GM19328 (cell line): ENCODE results near the gene TNFAIP3.

ENCODE experiments used
- ATAC-seq: cut with Tn5 transposase; IDR thresholded peaks from one replicate; pipeline ENCODE4 v1.9.1; 2021; ENCODE audit warnings: mild to moderate bottlenecking, moderate library complexity; ENCODE audit not compliant: unreplicated experiment

TNFAIP3 gene

GRCh38 chr6:137896647-137897046, 29.6 kb downstream of the TNFAIP3 start:
- no peak for ATAC-seq

DNA sequence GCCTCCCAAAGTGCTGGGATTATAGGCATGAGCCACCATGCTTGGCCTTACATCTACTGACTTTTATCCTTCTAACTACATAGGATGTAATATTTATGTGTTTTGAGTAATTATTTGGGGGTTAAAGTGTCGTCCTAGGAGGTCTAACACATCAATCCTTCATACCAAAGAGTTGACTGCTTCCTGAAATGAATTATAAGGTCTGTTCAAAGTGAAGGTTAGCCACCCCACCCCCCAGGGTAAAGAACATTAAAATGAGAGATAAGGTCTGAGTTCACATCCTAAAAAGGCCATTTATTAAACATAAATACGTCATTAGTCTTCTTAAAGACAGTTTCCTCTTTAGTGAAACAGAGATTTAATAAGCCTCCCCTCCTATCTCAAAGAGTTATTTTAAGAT, 33.8 kb downstream of the TNFAIP3 start:
- no peak for ATAC-seq

DNA sequence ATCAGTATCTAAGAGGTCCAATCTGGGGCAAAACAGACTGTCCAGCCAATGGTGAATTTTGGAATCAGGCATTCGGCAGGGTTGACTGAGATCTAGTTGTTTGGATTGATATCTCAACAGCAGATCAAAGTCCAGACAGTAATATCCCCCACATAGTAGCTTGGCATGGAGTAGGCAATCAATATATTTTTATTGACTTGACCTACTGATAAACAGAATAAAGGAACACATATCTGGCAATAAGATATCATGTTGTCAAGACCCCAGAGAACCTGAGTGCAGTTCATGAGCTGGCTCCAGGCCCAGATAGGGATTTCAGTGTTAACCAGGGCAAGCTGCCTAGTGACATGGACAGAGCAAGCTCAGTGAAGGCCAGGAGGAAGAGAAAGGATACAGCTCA, 34.4 kb downstream of the TNFAIP3 start:
- no peak for ATAC-seq

- ATAC-seq, result no peak
These were observed 35.6 kb downstream of the TNFAIP3 start for GRCh38 chr6:137902699-137903098.

GRCh38 chr6:137903274-137903932, 36.3 kb downstream of the TNFAIP3 start:
- ATAC-seq, result no peak

GRCh38 chr6:137903933-137904821, 37.1 kb downstream of the TNFAIP3 start:
- ATAC-seq, result peak; percentile 61

GRCh38 chr6:137904822-137905617, 38.0 kb downstream of the TNFAIP3 start:
- peak; percentile 49 for ATAC-seq

DNA sequence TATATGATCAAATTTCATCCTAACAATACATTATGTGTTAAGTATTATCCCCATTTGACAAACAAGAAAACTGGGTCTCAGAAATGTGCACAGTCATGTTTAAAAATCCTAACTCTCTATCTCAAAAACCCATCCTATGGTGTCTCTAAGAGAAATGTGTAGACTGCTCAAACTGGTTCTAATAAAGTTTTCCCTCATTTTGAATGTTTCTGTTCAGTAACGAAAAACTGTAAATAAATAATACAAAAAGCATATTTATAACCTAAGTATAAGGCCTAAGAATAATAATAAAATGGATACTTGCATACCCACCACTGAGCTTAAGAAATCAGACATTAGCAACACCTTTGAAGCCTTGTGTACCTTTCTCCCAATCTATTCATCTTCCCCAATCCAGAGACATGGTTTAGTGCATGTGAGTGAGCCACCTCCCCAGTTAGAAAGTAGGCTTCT, 39.0 kb downstream of the TNFAIP3 start:
- ATAC-seq, result no peak

DNA sequence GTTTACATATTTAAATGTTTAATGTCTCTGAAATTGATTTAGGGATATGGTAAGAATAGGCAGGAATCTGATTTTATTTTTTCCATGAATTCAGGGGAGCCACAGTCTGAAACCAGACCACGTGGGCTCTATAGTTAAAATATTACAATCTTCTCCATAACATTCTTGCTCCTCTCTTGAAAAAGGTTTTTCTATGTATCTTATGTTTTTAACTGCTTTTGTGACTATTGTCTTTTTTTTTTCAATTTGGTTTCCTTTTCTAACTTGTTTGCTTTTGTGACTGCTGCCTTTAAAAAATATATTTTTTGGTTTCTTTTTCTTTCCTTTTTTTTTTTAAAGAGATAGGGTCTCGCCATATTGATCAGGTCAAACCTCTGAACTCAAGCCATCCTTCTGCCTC, 40.1 kb downstream of the TNFAIP3 start:
- ATAC-seq, result no peak

DNA sequence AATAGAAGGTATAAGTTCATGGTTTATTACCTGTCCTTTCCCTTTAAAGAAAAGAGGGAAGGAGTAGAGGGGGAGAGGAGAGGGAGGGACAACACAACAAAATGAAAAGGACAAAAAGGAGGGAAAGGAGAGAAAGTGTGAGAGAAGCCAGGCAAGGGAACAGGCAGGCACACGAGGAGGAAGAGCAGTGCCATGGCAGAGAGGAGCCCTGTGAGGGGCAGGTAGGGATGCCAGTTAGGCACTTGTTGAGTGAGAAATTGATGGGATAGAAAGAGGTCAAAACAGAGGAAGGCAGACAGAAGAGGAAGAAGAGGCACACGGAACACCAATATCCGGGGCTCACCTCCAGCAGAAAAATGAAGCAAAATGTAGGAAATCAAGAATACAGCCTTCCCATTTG, 42.5 kb downstream of the TNFAIP3 start:
- no peak for ATAC-seq

- no peak for ATAC-seq
These were observed 43.4 kb downstream of the TNFAIP3 start for GRCh38 chr6:137910424-137910834.

- ATAC-seq, result no peak
These were observed 43.9 kb downstream of the TNFAIP3 start for GRCh38 chr6:137910843-137911456.

DNA sequence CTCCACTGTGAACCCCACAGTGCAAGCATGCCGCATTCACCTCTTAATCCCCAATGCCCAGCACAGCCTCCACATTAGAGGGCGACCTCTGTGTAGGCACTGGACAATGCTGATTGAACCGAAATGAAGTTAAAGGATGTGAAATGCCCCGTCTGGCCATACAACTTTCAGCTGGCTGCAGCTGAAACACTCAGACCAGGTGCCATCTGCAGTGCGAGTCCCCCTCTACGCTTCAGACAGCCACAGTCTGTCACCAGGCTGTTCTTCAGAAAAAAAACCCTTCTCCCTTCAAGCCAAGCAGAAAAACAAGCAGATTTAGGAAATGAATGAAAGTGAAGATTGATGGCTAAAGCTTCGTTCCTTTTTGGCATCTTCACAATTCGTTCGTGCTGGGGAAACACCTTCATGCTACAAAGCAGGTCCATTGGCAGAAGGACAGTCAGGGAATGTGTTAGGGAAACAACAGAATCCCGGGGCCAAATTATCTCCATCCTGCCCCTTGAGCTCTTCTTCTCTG, 44.7 kb downstream of the TNFAIP3 start:
- ATAC-seq, result no peak

DNA sequence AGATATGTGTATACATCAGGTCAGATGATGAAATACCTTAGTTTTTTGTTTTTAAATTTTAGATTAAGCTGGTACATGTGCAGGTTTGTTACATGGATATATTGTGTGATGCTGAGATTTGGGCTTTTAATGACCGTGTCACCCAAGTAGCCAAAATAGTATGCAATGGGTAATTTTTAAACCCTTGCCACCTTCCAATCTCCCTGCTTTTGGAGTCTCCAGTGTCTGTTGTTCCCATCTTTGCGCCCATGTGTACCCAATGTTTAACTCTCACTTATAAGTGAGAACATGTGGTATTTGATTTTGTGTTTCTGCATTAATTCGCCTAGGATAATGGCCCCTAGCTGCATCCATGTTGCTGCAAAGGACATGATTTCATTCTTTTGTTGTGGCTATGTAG, 45.8 kb downstream of the TNFAIP3 start:
- no peak for ATAC-seq

DNA sequence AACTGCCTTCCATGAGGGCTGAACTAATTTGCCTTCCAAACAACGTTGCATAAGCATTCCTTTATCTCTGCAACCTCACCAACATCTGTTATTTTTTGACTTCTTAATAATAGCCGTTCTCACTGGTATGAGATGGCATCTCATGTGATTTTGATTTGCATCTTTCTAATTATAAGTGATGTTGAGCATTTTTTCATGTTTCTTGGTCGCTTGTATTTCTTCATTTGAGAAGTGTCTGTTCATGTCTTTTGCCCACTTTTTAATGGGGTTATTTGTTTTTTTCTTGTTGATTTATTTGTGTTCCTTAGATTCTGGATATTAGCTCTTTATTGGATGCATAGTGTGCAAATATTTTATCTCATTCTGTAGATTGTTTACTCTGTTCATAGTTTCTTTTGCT, 46.4 kb downstream of the TNFAIP3 start:
- no peak for ATAC-seq

GRCh38 chr6:137913996-137914529, 47.0 kb downstream of the TNFAIP3 start:
- ATAC-seq, result no peak

GRCh38 chr6:137914530-137915193, 47.6 kb downstream of the TNFAIP3 start:
- ATAC-seq, result no peak

DNA sequence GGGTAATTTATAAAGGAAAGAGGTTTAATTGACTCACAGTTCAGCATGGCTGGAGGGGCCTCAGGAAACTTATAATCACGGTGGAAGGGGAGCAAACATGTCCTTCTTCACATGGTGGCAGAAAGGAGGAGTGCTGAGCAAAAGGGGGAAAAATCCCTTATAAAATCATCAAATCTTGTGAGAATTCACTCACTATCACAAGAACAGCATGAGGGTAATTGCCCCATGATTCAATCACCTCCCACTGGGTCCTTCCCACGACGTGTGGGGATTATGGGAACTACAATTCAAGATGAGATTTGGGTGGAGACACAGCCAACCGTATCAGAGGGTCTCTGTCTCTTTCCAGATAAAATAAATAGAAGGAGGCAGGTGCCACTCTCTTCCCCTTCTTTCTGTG, 48.7 kb downstream of the TNFAIP3 start:
- no peak for ATAC-seq

DNA sequence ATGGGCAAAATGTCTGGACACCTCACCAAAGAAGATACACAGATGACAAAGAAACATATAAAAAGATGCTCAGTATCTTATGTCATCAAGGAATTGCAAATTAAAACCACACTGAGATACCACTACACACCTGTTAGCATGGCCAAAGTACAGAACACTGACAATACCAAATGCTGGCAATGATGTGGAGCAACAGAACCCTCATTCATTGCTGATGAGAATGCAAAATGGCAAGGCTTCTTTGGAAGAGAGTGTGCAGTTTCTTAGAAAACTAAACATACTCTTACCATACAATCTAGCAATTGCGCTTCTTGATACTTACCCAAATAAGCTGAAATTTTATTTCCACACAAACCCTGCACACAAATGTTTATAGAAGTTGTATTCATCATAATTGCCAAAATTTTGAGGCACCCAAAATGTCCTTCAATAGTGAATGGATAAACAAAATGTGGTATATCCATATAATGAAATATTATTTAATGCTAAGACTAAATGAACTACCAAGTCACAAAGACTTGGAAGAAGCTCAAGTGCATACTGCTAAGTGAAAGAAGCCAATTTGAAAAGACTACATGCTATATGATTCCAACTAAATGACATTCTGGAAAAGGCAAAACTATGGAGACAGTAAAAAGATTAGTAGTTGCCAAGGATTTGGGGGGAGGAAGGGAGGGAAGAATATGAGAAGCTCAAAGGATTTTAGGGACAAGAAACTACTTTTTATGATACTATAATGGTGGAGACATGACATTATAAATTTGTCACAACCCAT, 50.7 kb downstream of the TNFAIP3 start:
- no peak for ATAC-seq
